ENCODE data around the gene STX3. TPM values are rescaled to one million over a fixed set of nuclear protein-coding genes. Genes with fewer than 3 reads are reported as not detected.

STX3 gene
- total and polyA plus RNA-seq, 2 of the 4 experiments (the other 2 are of a cell fraction), result 5.0 to 5.4 TPM

GRCh38 chr11:59814021-59814420, 58.8 kb downstream of the STX3 start:
- in situ Hi-C loops (cut with MboI; ENCODE audit: low sequenced_read_pairs) (no loop called here), intact Hi-C loops (cut with micrococcal nuclease) (no loop called here), dilution Hi-C loops (cut with HindIII; ENCODE audit: low sequenced_read_pairs, unreplicated experiment) (no loop called here)
- Histone ChIP-seq H3K4ac (ENCODE audit: low read depth, low read length) (no peak overlapping the region), H3K4me1 (ENCODE audit: control insufficient read depth, insufficient read depth, low read length) (peaks cover 3% of the 10 kb centered on the region; the same call in 1 of the 2 replicates), H3K14ac (replicated peaks; ENCODE audit: low read depth, low read length) (no peak overlapping the region), H3K18ac (ENCODE audit: low read depth, low read length) (no peak overlapping the region), H3K4me3 (ENCODE audit: insufficient read depth, low read depth, low read length) (no peak overlapping the region), H2BK120ac (ENCODE audit: low read depth, low read length) (no peak overlapping the region), H4K20me1 (ENCODE audit: insufficient read depth, low read length) (no peaks in the 10 kb centered on the region), H2BK5ac (ENCODE audit: low read depth, low read length, poor library complexity, severe bottlenecking) (no peak overlapping the region), H3K9ac (ENCODE audit: low read depth, low read length) (no peak overlapping the region), H3K23ac (ENCODE audit: low read depth, low read length) (no peak overlapping the region), H4K5ac (ENCODE audit: low read depth, low read length) (no peak overlapping the region), H3K9me1 (ENCODE audit: insufficient read depth, low read length) (no peaks in the 10 kb centered on the region; the same call in 1 of the 2 replicates), H3K36me3 (ENCODE audit: control insufficient read depth, insufficient read depth, low read length) (no peaks in the 10 kb centered on the region), H2BK20ac (ENCODE audit: low read depth, low read length) (no peak overlapping the region), H2AK5ac (ENCODE audit: low read depth, low read length) (no peak overlapping the region), H3K56ac (ENCODE audit: extremely low read depth, insufficient read depth, low read length) (no peak overlapping the region), H3K27ac (ENCODE audit: insufficient read depth, low read length) (no peak overlapping the region), H4K8ac (ENCODE audit: low read depth in 2 of 2, low read length in 2 of 2) (no peak overlapping the region), H2AFZ (replicated peaks; ENCODE audit: low read length, poor library complexity) (no peak overlapping the region), H3K27me3 (ENCODE audit: control insufficient read depth, insufficient read depth, low read length) (peaks cover 3% of the 10 kb centered on the region; the same call in 1 of the 2 replicates), H3K4me2 (ENCODE audit: low read depth, low read length) (peak overlapping the region; percentile 54; the same call in 1 of the 2 replicates), H2BK15ac (ENCODE audit: low read depth, low read length) (no peak overlapping the region), H4K91ac (ENCODE audit: insufficient read depth, low read depth, low read length) (no peak overlapping the region), H3K79me1 (ENCODE audit: low read depth in 1 of 2, low read length in 2 of 2) (peaks cover 0 to 14% of the 10 kb centered on the region in 2 experiments; a peak in 3 of 4 replicates), H2AK9ac (replicated peaks; ENCODE audit: low read depth, low read length, poor library complexity) (no peak overlapping the region), H3K9me3 (ENCODE audit: control insufficient read depth, insufficient read depth, low read length) (no peaks in the 10 kb centered on the region)
- no peak for TF ChIP-seq MXI1 (IDR thresholded peaks at IDR 0.05; ENCODE audit: borderline replicate concordance, low read depth, low read length)
- TF ChIP-seq NFE2L2 (IDR thresholded peaks at IDR 0.05; ENCODE audit: low read depth, low read length), result no peak
- no peak for TF ChIP-seq POLR2A (IDR thresholded peaks at IDR 0.05; ENCODE audit: low read depth, low read length)
- DNase-seq (no peak), ATAC-seq (ENCODE audit: low read depth) (no peak)
- no TSS peak for BruUV-seq (replicated peaks)
- WGBS, 2 experiments (ENCODE audit: extremely low coverage in 2 of 2, insufficient read length in 1 of 2), result no CpG with 5 or more reads among the region's 1 CpG
- CTCF ChIA-PET, result interaction anchor here (0.6 kb wide), 1 partner anchor 886 kb away, joined by 3 read pairs; no protein-coding TSS in a partner anchor
- POLR2A ChIA-PET (ENCODE audit: unreplicated experiment), result no interaction called here
